GM12878 (cell line): ENCODE results near the gene MUL1. TPM values are rescaled to one million over a fixed set of nuclear protein-coding genes. Genes with fewer than 3 reads are reported as not detected.

Experiments
- BMI1 ChIP-seq: fragments of 450-650 bp; IDR thresholded peaks from 2 replicates; pipeline ENCODE4 v1.6.1; 2016; ENCODE audit warnings: mild to moderate bottlenecking, moderate library complexity, borderline replicate concordance
- E2F4 ChIP-seq: IDR thresholded peaks from 2 replicates; pipeline ENCODE4 v1.6.1; 2012; ENCODE audit warnings: low read depth, low read length, improper control_type of control experiment
- ETV6 ChIP-seq, 2 experiments: fragments of 450-650 bp in 1 of 2; IDR thresholded peaks in 1 of 2; conservative IDR thresholded peaks in 1 of 2; 2 replicates each; pipeline ENCODE4 v1.6.1; 2014; ENCODE audit warnings: antibody characterized with exemption in 1 of 2, borderline replicate concordance in 1 of 2, low read depth in 1 of 2, mild to moderate bottlenecking in 1 of 2, moderate library complexity in 1 of 2
- HCFC1 ChIP-seq: fragments of 150-350 bp; IDR thresholded peaks from 2 replicates; pipeline ENCODE4 v1.6.1; 2014; ENCODE audit warnings: low read length
- IRF5 ChIP-seq: fragments of 450-650 bp; IDR thresholded peaks from 2 replicates; pipeline ENCODE4 v1.6.1; 2017; ENCODE audit warnings: borderline replicate concordance
- SMAD5 ChIP-seq: IDR thresholded peaks from 2 replicates; pipeline ENCODE4 v1.6.1; 2016; ENCODE audit warnings: antibody characterized with exemption, low read depth
- SPI1 ChIP-seq: IDR thresholded peaks from 2 replicates; pipeline ENCODE4 v1.6.1; 2011; ENCODE audit warnings: low read depth, mild to moderate bottlenecking, low read length, moderate library complexity, borderline replicate concordance; ENCODE audit not compliant: insufficient read depth
- polyA plus RNA-seq, 11 experiments: library from polyadenylated mRNA; depleted of rRNA in 4 of 11; unstranded in 6 of 11; stranded (reverse) in 5 of 11; fragments of >200 nt; fragmentation: Nextera tagmentation in 4 of 11; fragmentation: Illumina TruSeq in 1 of 11; extraction: Ambion mirVana in 4 of 11; extraction: Trizol in 1 of 11; gene quantifications; 1 replicate in 1 of 11; 2 replicates in 10 of 11; pipeline versions ENCODE4 v1.2.1 to v1.2.3, GENCODE V29; 2011 to 2016; ENCODE audit warnings: inconsistent platforms in 2 of 11, missing spikeins in 2 of 11, low read depth in 1 of 11
- total RNA-seq, 4 experiments: library from RNA; depleted of rRNA in 3 of 4; stranded (reverse); fragments of >200 nt in 3 of 4; fragmentation: Illumina TruSeq in 1 of 4; extraction: Trizol in 1 of 4; gene quantifications; 2 replicates each; pipeline versions ENCODE4 v1.2.1 to v1.2.3, GENCODE V29; 2013 to 2021
- TF ChIP-seq, protein P1 (sequence below): fragments of 450-650 bp; IDR thresholded peaks from 2 replicates; pipeline ENCODE4 v1.6.1; 2017; ENCODE audit warnings: low read depth, mild to moderate bottlenecking, moderate library complexity

Gene MUL1
- total and polyA plus RNA-seq, 10 of the 15 experiments (the other 5 are each of a cell fraction or from before 2014, with no cell fraction given) = 4.9 to 27.0 (median 15.5) TPM

- TF ChIP-seq IRF5 (no peak), E2F4 (no peak), BMI1 (no peak), HCFC1 (no peak), ETV6 (conservative IDR thresholded peaks at IDR 0.05 in 1 of 2, IDR thresholded peaks at IDR 0.05 in 1 of 2; ENCODE audit: borderline replicate concordance in 1 of 2, low read depth in 1 of 2) (no peak), SMAD5 (no peak), SPI1 (no peak)
- TF ChIP-seq, protein P1, sequence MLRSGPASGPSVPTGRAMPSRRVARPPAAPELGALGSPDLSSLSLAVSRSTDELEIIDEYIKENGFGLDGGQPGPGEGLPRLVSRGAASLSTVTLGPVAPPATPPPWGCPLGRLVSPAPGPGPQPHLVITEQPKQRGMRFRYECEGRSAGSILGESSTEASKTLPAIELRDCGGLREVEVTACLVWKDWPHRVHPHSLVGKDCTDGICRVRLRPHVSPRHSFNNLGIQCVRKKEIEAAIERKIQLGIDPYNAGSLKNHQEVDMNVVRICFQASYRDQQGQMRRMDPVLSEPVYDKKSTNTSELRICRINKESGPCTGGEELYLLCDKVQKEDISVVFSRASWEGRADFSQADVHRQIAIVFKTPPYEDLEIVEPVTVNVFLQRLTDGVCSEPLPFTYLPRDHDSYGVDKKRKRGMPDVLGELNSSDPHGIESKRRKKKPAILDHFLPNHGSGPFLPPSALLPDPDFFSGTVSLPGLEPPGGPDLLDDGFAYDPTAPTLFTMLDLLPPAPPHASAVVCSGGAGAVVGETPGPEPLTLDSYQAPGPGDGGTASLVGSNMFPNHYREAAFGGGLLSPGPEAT = no peak
- TF ChIP-seq, all 136 proteins: peak for 0
Measured at GRCh38 chr1:20487236-20487590, 20.7 kb downstream of the MUL1 start (continued).
